ENCODE data around the gene LHPP.

DNA sequence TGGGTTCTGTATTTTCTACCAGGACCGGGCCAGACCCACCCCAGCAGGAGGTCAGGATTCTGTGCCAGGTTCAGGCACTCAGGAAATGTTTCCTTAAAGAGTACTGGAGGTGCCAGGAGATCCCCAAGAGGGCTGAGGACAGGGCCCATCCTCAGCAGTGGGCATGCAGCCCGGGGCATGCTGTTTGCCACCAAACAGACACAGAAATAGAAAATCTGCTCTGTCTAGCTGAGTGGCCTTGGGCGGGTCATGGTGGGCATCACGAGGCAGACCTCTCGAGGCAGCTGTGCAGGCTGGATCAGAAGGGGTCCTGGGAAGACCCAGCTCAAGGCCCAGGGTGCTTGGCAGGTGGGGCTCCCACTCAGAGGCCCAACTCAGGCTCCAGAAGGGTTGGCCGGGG, 177.6 kb downstream of the LHPP start:
- TF ChIP-seq POLR2A (IDR thresholded peaks at IDR 0.05) (no peak), POLR2AphosphoS5 (IDR thresholded peaks at IDR 0.05) (no peak), EP300 (IDR thresholded peaks at IDR 0.05) (no peak)
- TF ChIP-seq, protein P1, sequence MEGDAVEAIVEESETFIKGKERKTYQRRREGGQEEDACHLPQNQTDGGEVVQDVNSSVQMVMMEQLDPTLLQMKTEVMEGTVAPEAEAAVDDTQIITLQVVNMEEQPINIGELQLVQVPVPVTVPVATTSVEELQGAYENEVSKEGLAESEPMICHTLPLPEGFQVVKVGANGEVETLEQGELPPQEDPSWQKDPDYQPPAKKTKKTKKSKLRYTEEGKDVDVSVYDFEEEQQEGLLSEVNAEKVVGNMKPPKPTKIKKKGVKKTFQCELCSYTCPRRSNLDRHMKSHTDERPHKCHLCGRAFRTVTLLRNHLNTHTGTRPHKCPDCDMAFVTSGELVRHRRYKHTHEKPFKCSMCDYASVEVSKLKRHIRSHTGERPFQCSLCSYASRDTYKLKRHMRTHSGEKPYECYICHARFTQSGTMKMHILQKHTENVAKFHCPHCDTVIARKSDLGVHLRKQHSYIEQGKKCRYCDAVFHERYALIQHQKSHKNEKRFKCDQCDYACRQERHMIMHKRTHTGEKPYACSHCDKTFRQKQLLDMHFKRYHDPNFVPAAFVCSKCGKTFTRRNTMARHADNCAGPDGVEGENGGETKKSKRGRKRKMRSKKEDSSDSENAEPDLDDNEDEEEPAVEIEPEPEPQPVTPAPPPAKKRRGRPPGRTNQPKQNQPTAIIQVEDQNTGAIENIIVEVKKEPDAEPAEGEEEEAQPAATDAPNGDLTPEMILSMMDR (IDR thresholded peaks at IDR 0.05): no peak
